ENCODE data around the gene RNF144B. TPM values are rescaled to one million over a fixed set of nuclear protein-coding genes. Genes with fewer than 3 reads are reported as not detected.

The RNF144B gene
- total and polyA plus RNA-seq, 10 of the 15 experiments (the other 5 are each of a cell fraction or from before 2014, with no cell fraction given), result 0.03 to 0.18 (median 0.14) TPM

- peaks cover 2 to 9% of the 10 kb centered on the region in 2 experiments; a peak in 3 of 4 replicates for H3K27me3 ChIP-seq (replicated peaks in 1 of 2; ENCODE audit: control insufficient read depth in 2 of 2, insufficient read depth in 2 of 2, low read length in 1 of 2)
- no peak for ATAC-seq
- in situ Hi-C loops (cut with MboI) (no loop called here), intact Hi-C loops (cut with micrococcal nuclease; ENCODE audit: unreplicated experiment) (no loop called here)
- 35% methylated on average over 2 of the region's 2 CpGs for WGBS (ENCODE audit: insufficient coverage, insufficient replicate concordance, low lambda C conversion rate, missing lambda C conversion rate)
- ChIA-PET CTCF (interaction anchor here (0.7 kb wide), 1 partner anchor 314 kb away, joined by 3 read pairs; no protein-coding TSS in a partner anchor), POLR2A (no interaction called here), SMC1A (ENCODE audit: uncharacterized antibody, unreplicated experiment) (no interaction called here), RAD21 (ENCODE audit: unreplicated experiment) (no interaction called here)
- FAIRE-seq, result no peak
- H3K4me3 ChIP-seq, result no peak overlapping the region
- H2AFZ ChIP-seq (ENCODE audit: control insufficient read depth, low read depth, low read length), result no peak overlapping the region
- H3K36me3 ChIP-seq (ENCODE audit: control insufficient read depth in 2 of 2, insufficient read depth in 2 of 2, low read length in 1 of 2), result no peaks in the 10 kb centered on the region
- no peak overlapping the region for H3K9ac ChIP-seq (ENCODE audit: control insufficient read depth, insufficient read depth, low read length)
- DNase-seq (ENCODE audit: low read depth, low spot score), result no peak
- H3K79me2 ChIP-seq (ENCODE audit: control insufficient read depth, insufficient read depth, low read length), result no peaks in the 10 kb centered on the region
- TF ChIP-seq STAT1 (conservative IDR thresholded peaks at IDR 0.05) (no peak), IKZF2 (IDR thresholded peaks at IDR 0.05) (no peak), ZNF24 (IDR thresholded peaks at IDR 0.05) (no peak), POLR2A (IDR thresholded peaks at IDR 0.05; ENCODE audit: low read depth, low read length) (no peak), NR2C2 (IDR thresholded peaks at IDR 0.05; ENCODE audit: borderline replicate concordance, control insufficient read depth, insufficient read length, low read depth) (no peak), CHD4 (IDR thresholded peaks at IDR 0.05) (no peak), ATF2 (IDR thresholded peaks at IDR 0.05; ENCODE audit: low read length) (no peak), TAF1 (IDR thresholded peaks at IDR 0.05; ENCODE audit: borderline replicate concordance, low read depth, low read length) (no peak), SMAD5 (IDR thresholded peaks at IDR 0.05; ENCODE audit: low read depth) (no peak), ASH2L (IDR thresholded peaks at IDR 0.05; ENCODE audit: borderline replicate concordance, low read depth) (no peak), JUNB (IDR thresholded peaks at IDR 0.05) (no peak), CHD1 (IDR thresholded peaks at IDR 0.05; ENCODE audit: low read depth, low read length) (no peak), CREM (IDR thresholded peaks at IDR 0.05; ENCODE audit: low read depth) (no peak), NBN (IDR thresholded peaks at IDR 0.05) (no peak), NFYB (IDR thresholded peaks at IDR 0.05; ENCODE audit: insufficient read depth, low read depth, low read length) (no peak), NRF1 (conservative IDR thresholded peaks at IDR 0.05; ENCODE audit: low read depth, low read length) (no peak), ZNF274 (IDR thresholded peaks at IDR 0.05; ENCODE audit: insufficient read depth, insufficient read length) (no peak), RAD51 (IDR thresholded peaks at IDR 0.05) (no peak)
- no peaks in the 10 kb centered on the region for H4K20me1 ChIP-seq (ENCODE audit: control insufficient read depth, insufficient read depth)
- no peaks in the 10 kb centered on the region; the same call in 2 of the 3 replicates for H3K9me3 ChIP-seq (replicated peaks; ENCODE audit: control insufficient read depth, insufficient read depth, low read length)
- H3K4me1 ChIP-seq (ENCODE audit: control insufficient read depth, insufficient read depth, low read length), result no peaks in the 10 kb centered on the region
- no TSS peak for BruUV-seq (replicated peaks)
- no peak overlapping the region for H3K27ac ChIP-seq (ENCODE audit: control insufficient read depth, insufficient read depth)
- H3K4me2 ChIP-seq (ENCODE audit: control insufficient read depth, insufficient read depth), result no peak overlapping the region
Measured at GRCh38 chr6:18392346-18392877, 5.3 kb downstream of the RNF144B start.
